HG03521 (cell line): ENCODE results near the gene TBC1D3E.
"Not testable (repeated sequence)": the region's sequence is repeated elsewhere in the genome, so short reads cannot be mapped to it uniquely, and the experiment has no call there.

Experiments
- ATAC-seq: cut with Tn5 transposase; IDR thresholded peaks from one replicate; pipeline ENCODE4 v1.9.1; 2021; ENCODE audit warnings: mild to moderate bottlenecking, moderate library complexity; ENCODE audit not compliant: unreplicated experiment

The TBC1D3E gene

GRCh38 chr17:38127651-38128050 is at the start of gene TBC1D3E:
Gene TBC1D3E (plus strand): TSS chr17:38127951. CDS start chr17:38129496, 1,545 bp downstream.
- ATAC-seq = not testable (repeated sequence)

GRCh38 chr17:38087344-38087743 is 40.4 kb upstream of the TBC1D3E start:
- not testable (repeated sequence) for ATAC-seq

GRCh38 chr17:38088120-38088519 is 39.6 kb upstream of the TBC1D3E start:
- not testable (repeated sequence) for ATAC-seq

GRCh38 chr17:38094059-38094694 is 33.6 kb upstream of the TBC1D3E start:
- not testable (repeated sequence) for ATAC-seq

- not testable (repeated sequence) for ATAC-seq
Measured at GRCh38 chr17:38099262-38099661, 28.5 kb upstream of the TBC1D3E start.

GRCh38 chr17:38119829-38120228 is 7.9 kb upstream of the TBC1D3E start:
- not testable (repeated sequence) for ATAC-seq

GRCh38 chr17:38134860-38135259 is 7.1 kb downstream of the TBC1D3E start:
- ATAC-seq = not testable (repeated sequence)
